Measurements from ENCODE around the gene ZNF804B.

ZNF804B gene

GRCh38 chr7:89312551-89312950, 553.1 kb downstream of the ZNF804B start:
- DNase-seq = no peak

GRCh38 chr7:89316584-89317251, 557.2 kb downstream of the ZNF804B start:
- DNase-seq = no peak

GRCh38 chr7:89332026-89332425, 572.5 kb downstream of the ZNF804B start:
- DNase-seq = no peak

- DNase-seq = no peak
Observed at GRCh38 chr7:89334797-89335196, 575.3 kb downstream of the ZNF804B start.

- no peak for DNase-seq
Observed at GRCh38 chr7:89335490-89335889, 576.0 kb downstream of the ZNF804B start.

GRCh38 chr7:89336121-89336520, 576.6 kb downstream of the ZNF804B start:
- peak; percentile 15 for DNase-seq

- no peak for DNase-seq
Observed at GRCh38 chr7:89339748-89340147, 580.2 kb downstream of the ZNF804B start.

- no peak for DNase-seq
Observed at GRCh38 chr7:89357121-89357520, 597.6 kb downstream of the ZNF804B start.

- no peak for DNase-seq
Observed at GRCh38 chr7:89377219-89377618, 617.7 kb downstream of the ZNF804B start.

- DNase-seq = no peak
Observed at GRCh38 chr7:89385411-89385810, 625.9 kb downstream of the ZNF804B start.

All from NCI-H2081 treated with DMSO at 0.1 percent for 48 hours (cell line).